K562 (cell line): ENCODE results near the gene SMPDL3B.

Experiments
- E2F5 ChIP-seq: sonication (generic); formaldehyde crosslinking; IDR thresholded peaks from 2 replicates; pipeline ENCODE4 v1.8.0; 2022; ENCODE audit warnings: mild to moderate bottlenecking, missing genetic modification reagents
- EZH2 ChIP-seq: IDR thresholded peaks from 2 replicates; pipeline ENCODE4 v1.6.1; 2012; ENCODE audit warnings: low read depth, mild to moderate bottlenecking, inconsistent platforms, low read length, borderline replicate concordance
- ZNF24 ChIP-seq: fragments of 450-650 bp; IDR thresholded peaks from 2 replicates; pipeline ENCODE4 v1.6.1; 2016
- TF ChIP-seq, protein P1 (sequence below), 3 experiments: IDR thresholded peaks in 2 of 3; conservative IDR thresholded peaks in 1 of 3; 2 replicates each; pipeline ENCODE4 v1.5.1; 2011 to 2012; ENCODE audit warnings: low read length in 3 of 3, mild to moderate bottlenecking in 3 of 3, control low read depth in 2 of 3, improper control_type of control experiment in 1 of 3, inconsistent platforms in 1 of 3, low read depth in 1 of 3, mixed read lengths in 1 of 3, moderate library complexity in 1 of 3; ENCODE audit not compliant: insufficient read depth in 2 of 3

- no peak for TF ChIP-seq E2F5 (CRISPR knock-in tag)
- no peak for TF ChIP-seq ZNF24
- TF ChIP-seq, protein P1, sequence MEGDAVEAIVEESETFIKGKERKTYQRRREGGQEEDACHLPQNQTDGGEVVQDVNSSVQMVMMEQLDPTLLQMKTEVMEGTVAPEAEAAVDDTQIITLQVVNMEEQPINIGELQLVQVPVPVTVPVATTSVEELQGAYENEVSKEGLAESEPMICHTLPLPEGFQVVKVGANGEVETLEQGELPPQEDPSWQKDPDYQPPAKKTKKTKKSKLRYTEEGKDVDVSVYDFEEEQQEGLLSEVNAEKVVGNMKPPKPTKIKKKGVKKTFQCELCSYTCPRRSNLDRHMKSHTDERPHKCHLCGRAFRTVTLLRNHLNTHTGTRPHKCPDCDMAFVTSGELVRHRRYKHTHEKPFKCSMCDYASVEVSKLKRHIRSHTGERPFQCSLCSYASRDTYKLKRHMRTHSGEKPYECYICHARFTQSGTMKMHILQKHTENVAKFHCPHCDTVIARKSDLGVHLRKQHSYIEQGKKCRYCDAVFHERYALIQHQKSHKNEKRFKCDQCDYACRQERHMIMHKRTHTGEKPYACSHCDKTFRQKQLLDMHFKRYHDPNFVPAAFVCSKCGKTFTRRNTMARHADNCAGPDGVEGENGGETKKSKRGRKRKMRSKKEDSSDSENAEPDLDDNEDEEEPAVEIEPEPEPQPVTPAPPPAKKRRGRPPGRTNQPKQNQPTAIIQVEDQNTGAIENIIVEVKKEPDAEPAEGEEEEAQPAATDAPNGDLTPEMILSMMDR (IDR thresholded peaks at IDR 0.05 in 2 of 3, conservative IDR thresholded peaks at IDR 0.05 in 1 of 3; ENCODE audit: insufficient read depth in 2 of 3, low read depth in 1 of 3, low read length in 3 of 3): no peak
- no peak for TF ChIP-seq EZH2
Measured at GRCh38 chr1:27886353-27886679, 48.5 kb upstream of the SMPDL3B start.
